ENCODE measurements around the gene CSTPP1. TPM values are rescaled to one million over a fixed set of nuclear protein-coding genes. Genes with fewer than 3 reads are reported as not detected.
"Not testable (repeated sequence)": the region's sequence is repeated elsewhere in the genome, so short reads cannot be mapped to it uniquely, and the experiment has no call there.

CSTPP1 gene
- total and polyA plus RNA-seq, 2 donors (not counting 1 experiment from before 2014, with no cell fraction given): 11.5 to 29.0 TPM

DNA sequence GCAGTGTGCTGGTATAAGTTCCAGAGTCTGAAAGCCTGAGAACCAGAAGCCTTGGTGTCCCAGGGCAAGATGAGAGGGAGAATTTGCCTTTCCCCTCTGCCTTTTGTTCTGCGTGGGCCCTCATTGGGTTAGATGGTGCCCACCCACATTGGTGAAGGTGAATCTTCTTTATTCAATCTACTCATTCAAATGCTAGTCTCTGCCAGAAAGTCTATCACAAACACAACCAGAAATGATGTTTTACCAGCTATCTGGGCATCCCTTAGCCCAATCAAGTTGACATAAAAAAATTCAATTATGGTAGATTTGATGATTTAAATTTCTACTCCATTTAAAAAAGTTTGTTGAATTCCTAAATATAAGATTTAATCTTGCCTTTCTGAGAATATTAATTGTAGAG, 22.2 kb downstream of the CSTPP1 start:
- Histone ChIP-seq H3K9ac (ENCODE audit: low read length) (no peak overlapping the region), H4K20me1 (ENCODE audit: control insufficient read depth, insufficient read depth, low read length, poor library complexity, severe bottlenecking) (no peaks in the 10 kb centered on the region), H3K27ac (ENCODE audit: low read length in 2 of 2) (no peak overlapping the region), H3K4me1 (ENCODE audit: control insufficient read depth in 2 of 2, insufficient read depth in 2 of 2, low read length in 2 of 2) (no peaks in the 10 kb centered on the region), H3K4me3 (ENCODE audit: control extremely low read depth in 1 of 5, extremely low read depth in 1 of 5, insufficient read depth in 1 of 5, low read depth in 2 of 5, low read length in 4 of 5) (no peak overlapping the region), H3K79me2 (ENCODE audit: control insufficient read depth, insufficient read depth, low read length) (peaks cover 7% of the 10 kb centered on the region), H3K36me3 (replicated peaks in 1 of 2; ENCODE audit: control extremely low read depth in 1 of 2, control insufficient read depth in 1 of 2, extremely low read depth in 1 of 2, insufficient read depth in 2 of 2, low read length in 1 of 2) (peaks cover 0 to 2% of the 10 kb centered on the region in 2 experiments), H3K27me3 (replicated peaks in 1 of 4; ENCODE audit: control extremely low read depth in 1 of 4, control insufficient read depth in 3 of 4, insufficient read depth in 4 of 4, low read length in 3 of 4) (no peaks in the 10 kb centered on the region), H3K4me2 (replicated peaks; ENCODE audit: low read depth, low read length, poor library complexity, severe bottlenecking) (no peak overlapping the region), H3K9me3 (ENCODE audit: control extremely low read depth in 1 of 3, control insufficient read depth in 2 of 3, insufficient read depth in 1 of 3, low read length in 2 of 3) (peaks cover 4% of the 10 kb centered on the region in 3 donors), H2AFZ (ENCODE audit: insufficient read depth, low read depth, low read length, poor library complexity, severe bottlenecking) (no peak overlapping the region)
- no peak overlapping the region for H3K4me3 Mint-ChIP-seq
- H3K9me3 Mint-ChIP-seq (ENCODE audit: insufficient read depth): peaks cover 4% of the 10 kb centered on the region
- no peaks in the 10 kb centered on the region for H3K27me3 Mint-ChIP-seq
- intact Hi-C loops (cut with micrococcal nuclease): no loop called here
- no peak overlapping the region for H3K27ac Mint-ChIP-seq
- ATAC-seq (ENCODE audit: low read depth): no peak
- no CpG with 5 or more reads among the region's 1 CpG for WGBS (ENCODE audit: insufficient coverage)
- TF ChIP-seq, protein P1, sequence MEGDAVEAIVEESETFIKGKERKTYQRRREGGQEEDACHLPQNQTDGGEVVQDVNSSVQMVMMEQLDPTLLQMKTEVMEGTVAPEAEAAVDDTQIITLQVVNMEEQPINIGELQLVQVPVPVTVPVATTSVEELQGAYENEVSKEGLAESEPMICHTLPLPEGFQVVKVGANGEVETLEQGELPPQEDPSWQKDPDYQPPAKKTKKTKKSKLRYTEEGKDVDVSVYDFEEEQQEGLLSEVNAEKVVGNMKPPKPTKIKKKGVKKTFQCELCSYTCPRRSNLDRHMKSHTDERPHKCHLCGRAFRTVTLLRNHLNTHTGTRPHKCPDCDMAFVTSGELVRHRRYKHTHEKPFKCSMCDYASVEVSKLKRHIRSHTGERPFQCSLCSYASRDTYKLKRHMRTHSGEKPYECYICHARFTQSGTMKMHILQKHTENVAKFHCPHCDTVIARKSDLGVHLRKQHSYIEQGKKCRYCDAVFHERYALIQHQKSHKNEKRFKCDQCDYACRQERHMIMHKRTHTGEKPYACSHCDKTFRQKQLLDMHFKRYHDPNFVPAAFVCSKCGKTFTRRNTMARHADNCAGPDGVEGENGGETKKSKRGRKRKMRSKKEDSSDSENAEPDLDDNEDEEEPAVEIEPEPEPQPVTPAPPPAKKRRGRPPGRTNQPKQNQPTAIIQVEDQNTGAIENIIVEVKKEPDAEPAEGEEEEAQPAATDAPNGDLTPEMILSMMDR (IDR thresholded peaks at IDR 0.05): no peak
- DNase-seq: no peak
- POLR2A ChIA-PET: no interaction called here
- CTCF ChIA-PET: no interaction called here
- no peaks in the 10 kb centered on the region for H3K4me1 Mint-ChIP-seq

DNA sequence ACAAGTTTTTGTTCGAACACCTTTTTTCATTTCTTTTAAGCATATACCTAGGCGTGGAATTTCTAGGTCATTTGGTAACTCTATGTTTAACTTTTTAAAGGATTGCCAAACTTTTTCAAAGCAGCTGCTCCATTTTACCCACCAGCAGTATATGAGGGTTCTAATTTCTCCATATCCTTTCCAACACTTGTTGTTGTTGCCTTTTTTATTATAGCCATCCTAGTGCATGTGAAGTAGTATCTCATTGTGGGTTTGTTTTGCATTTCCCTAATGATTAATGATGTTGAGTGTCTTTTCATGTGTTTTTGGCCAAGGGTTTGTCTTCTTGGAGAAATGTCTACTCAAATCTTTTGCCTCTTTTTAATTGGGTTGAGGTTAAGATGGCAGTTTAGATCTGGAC, 24.5 kb downstream of the CSTPP1 start:
- Mint-ChIP-seq H3K4me3 (no peak overlapping the region), H3K4me1 (no peaks in the 10 kb centered on the region), H3K27me3 (no peaks in the 10 kb centered on the region), H3K9me3 (ENCODE audit: insufficient read depth) (peaks cover 4% of the 10 kb centered on the region), H3K27ac (no peak overlapping the region)
- Histone ChIP-seq H3K27me3 (replicated peaks in 1 of 4; ENCODE audit: control extremely low read depth in 1 of 4, control insufficient read depth in 3 of 4, insufficient read depth in 4 of 4, low read length in 3 of 4) (no peaks in the 10 kb centered on the region), H3K27ac (ENCODE audit: low read length in 2 of 2) (no peak overlapping the region), H3K36me3 (replicated peaks in 1 of 2; ENCODE audit: control extremely low read depth in 1 of 2, control insufficient read depth in 1 of 2, extremely low read depth in 1 of 2, insufficient read depth in 2 of 2, low read length in 1 of 2) (peaks cover 0 to 2% of the 10 kb centered on the region in 2 experiments), H3K79me2 (ENCODE audit: control insufficient read depth, insufficient read depth, low read length) (peaks cover 7% of the 10 kb centered on the region), H3K4me2 (replicated peaks; ENCODE audit: low read depth, low read length, poor library complexity, severe bottlenecking) (no peak overlapping the region), H3K9ac (ENCODE audit: low read length) (no peak overlapping the region), H3K4me1 (ENCODE audit: control insufficient read depth in 2 of 2, insufficient read depth in 2 of 2, low read length in 2 of 2) (no peaks in the 10 kb centered on the region), H3K9me3 (ENCODE audit: control extremely low read depth in 1 of 3, control insufficient read depth in 2 of 3, insufficient read depth in 1 of 3, low read length in 2 of 3) (peaks cover 4 to 7% (median 5%) of the 10 kb centered on the region in 3 donors), H3K4me3 (ENCODE audit: control extremely low read depth in 1 of 5, extremely low read depth in 1 of 5, insufficient read depth in 1 of 5, low read depth in 2 of 5, low read length in 4 of 5) (no peak overlapping the region), H4K20me1 (ENCODE audit: control insufficient read depth, insufficient read depth, low read length, poor library complexity, severe bottlenecking) (no peaks in the 10 kb centered on the region), H2AFZ (ENCODE audit: insufficient read depth, low read depth, low read length, poor library complexity, severe bottlenecking) (no peak overlapping the region)
- ChIA-PET POLR2A (no interaction called here), CTCF (no interaction called here)
- TF ChIP-seq, protein P1 (IDR thresholded peaks at IDR 0.05): no peak
- TF ChIP-seq EZH2 (IDR thresholded peaks at IDR 0.05; ENCODE audit: borderline replicate concordance, insufficient read depth, low read depth, low read length, poor library complexity, severe bottlenecking): no peak
- DNase-seq (no peak), ATAC-seq (ENCODE audit: low read depth) (no peak)
- intact Hi-C loops (cut with micrococcal nuclease): no loop called here
- no CpG with 5 or more reads among the region's 2 CpGs for WGBS (ENCODE audit: insufficient coverage)

DNA sequence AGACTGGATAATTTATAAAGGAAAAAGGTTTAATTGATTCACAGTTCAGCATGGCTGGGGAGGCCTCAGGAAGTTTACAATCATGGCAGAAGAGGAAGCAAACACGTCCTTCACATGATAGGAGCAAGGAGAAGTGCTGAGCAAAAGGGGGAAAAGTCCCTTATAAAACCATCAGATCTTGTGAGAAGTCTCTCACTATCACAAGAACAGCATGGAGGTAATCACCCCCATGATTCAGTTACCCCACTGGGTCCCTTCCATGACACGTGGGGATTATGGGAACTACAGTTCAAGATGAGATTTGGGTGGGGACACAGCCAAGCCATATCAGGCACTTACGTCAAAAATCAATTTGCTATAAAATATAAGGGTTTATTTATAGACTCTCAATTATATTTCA, 25.3 kb downstream of the CSTPP1 start:
- H3K27me3 ChIP-seq (replicated peaks in 1 of 4; ENCODE audit: control extremely low read depth in 1 of 4, control insufficient read depth in 3 of 4, insufficient read depth in 4 of 4, low read length in 3 of 4); H3K4me3 ChIP-seq (ENCODE audit: control extremely low read depth in 1 of 5, extremely low read depth in 1 of 5, insufficient read depth in 1 of 5, low read depth in 2 of 5, low read length in 4 of 5); H3K9me3 Mint-ChIP-seq (ENCODE audit: insufficient read depth); H3K4me1 Mint-ChIP-seq; H3K36me3 ChIP-seq (replicated peaks in 1 of 2; ENCODE audit: control extremely low read depth in 1 of 2, control insufficient read depth in 1 of 2, extremely low read depth in 1 of 2, insufficient read depth in 2 of 2, low read length in 1 of 2); CTCF ChIA-PET; H3K4me3 Mint-ChIP-seq; H3K27ac Mint-ChIP-seq; H3K27me3 Mint-ChIP-seq; H2AFZ ChIP-seq (ENCODE audit: insufficient read depth, low read depth, low read length, poor library complexity, severe bottlenecking); H3K9me3 ChIP-seq (ENCODE audit: control extremely low read depth in 1 of 3, control insufficient read depth in 2 of 3, insufficient read depth in 1 of 3, low read length in 2 of 3); H3K4me2 ChIP-seq (replicated peaks; ENCODE audit: low read depth, low read length, poor library complexity, severe bottlenecking); DNase-seq; H4K20me1 ChIP-seq (ENCODE audit: control insufficient read depth, insufficient read depth, low read length, poor library complexity, severe bottlenecking); H3K27ac ChIP-seq (ENCODE audit: low read length in 2 of 2); H3K9ac ChIP-seq (ENCODE audit: low read length); POLR2A ChIA-PET; intact Hi-C loops (cut with micrococcal nuclease); ATAC-seq (ENCODE audit: low read depth); H3K4me1 ChIP-seq (ENCODE audit: control insufficient read depth in 2 of 2, insufficient read depth in 2 of 2, low read length in 2 of 2); H3K79me2 ChIP-seq (ENCODE audit: control insufficient read depth, insufficient read depth, low read length): not testable (repeated sequence)
- no CpG with 5 or more reads among the region's 3 CpGs for WGBS (ENCODE audit: insufficient coverage)
